ENCODE results near the gene CTBP2.
"Not testable (repeated sequence)": the region's sequence is repeated elsewhere in the genome, so short reads cannot be mapped to it uniquely, and the experiment has no call there.

The CTBP2 gene

DNA sequence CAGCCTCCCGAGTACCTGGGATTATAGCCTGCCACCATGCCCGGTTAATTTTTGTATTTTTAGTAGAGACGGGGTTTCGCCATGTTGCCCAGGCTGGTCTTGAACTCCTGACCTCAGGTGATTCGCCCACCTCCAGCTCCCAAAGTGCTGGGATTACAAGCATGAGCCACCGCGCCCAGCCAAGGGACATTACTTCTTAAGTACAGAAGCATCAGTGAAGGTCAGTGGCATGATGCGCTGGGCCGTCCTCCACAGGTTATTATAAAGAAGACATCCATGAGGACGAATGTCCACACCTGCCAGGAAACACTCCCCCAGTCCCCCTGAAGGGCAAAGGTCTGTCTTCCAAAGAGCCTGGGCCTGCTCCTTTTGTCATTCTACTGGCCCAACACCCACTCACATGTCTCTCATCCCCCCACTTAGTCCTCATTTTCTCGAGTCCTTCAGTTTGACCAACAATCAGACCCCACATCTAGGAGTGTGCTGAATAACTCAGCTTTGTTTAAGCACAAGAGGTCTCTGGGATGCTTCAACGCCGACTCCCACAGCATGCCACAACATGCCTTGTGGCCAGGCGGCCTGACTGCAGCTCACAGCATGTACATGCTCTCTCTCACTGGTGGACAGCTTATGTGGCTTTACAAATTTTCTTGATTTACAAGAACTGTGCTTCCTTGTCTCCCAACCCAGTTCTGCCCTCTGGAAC is 73.0 kb downstream of the CTBP2 start:
- no peak for DNase-seq (ENCODE audit: low read depth in 2 of 2)

DNA sequence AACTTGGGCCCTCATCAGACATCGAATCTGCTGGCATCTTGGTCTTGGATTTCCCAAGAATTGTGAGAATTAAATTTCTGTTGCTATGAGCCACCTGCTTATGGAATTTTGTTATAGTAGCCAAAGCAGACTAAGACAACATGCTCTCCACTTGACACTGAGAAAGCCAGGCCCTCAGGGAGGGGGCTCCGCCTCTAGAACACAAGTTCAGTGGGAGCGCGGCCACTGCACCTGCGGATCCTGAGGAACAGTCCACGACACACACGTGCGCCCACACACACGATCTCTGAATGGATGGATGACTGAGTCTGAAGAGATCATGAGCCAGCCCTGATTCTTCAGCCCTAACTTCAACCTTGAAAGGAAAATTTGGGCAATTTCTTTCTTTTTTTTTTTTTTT is 73.7 kb downstream of the CTBP2 start:
- no peak for DNase-seq (ENCODE audit: low read depth in 2 of 2)

DNA sequence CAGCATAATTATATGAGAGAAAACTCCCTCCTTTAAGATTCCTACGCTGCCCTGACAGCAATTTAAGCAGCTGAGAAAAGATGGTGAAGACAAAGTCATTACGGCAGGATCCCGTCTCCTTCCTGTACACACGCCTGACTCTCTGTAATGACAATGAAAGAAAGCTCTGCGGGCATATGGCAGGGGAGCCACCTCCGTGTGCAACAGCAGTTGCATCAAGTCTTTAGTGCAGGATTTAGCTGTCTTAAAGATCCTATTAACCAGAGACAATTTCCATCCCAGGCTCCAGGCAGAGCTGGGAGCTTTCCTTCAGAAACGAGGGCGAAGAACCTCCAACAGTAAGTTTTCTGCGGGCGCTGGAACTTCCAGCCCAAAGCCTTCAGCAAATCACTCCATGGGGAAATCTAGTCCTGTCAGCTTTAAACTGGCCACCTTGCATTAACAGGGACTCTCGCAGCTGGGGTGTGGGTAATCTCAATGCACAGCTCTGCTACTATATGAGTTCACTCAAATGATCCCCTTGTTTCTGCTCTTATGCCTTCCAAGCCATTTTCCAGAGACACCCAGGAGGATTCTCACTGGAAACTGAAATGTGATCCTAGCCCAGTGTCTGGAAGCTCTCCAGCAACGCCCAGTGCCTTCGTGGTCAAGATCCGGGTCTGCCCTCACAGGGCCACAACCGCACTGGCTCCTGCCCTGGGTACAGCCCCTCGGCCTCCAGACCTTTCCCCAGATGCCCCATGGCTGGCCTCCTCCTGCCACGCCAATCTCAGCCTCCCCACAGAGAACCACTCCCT is 74.9 kb downstream of the CTBP2 start:
- no peak for DNase-seq (ENCODE audit: low read depth in 2 of 2)

DNA sequence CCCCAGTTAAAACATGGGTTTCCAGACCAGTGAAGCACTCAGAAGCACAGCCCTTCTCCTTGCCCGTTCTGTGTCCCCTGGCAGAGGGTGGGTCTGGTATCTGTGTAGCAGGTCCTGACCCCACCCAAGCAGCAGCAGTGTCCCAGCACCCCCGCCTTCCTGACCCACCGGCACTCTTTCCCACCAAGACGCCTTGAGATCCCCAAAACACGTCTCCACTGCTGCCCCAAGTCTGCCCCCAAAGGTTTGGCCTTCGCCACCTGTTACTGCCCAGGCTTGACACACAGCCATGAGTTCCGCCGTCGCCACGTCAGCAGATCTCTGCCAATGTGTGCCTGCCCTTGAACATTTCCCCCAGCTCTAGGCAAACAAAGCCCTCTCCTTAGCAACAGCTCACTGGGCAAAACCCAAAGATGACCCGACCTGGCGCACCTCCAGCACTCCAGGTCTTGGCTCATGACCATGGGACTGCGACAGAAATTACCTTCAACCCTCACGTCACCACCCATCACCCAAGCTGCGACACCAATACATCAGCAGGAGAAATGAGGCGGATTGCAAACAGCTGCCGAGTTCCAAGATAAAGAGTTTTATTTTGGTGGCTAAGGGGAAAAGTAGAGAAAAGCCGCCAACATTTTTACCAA is 75.6 kb downstream of the CTBP2 start:
- no peak for DNase-seq (ENCODE audit: low read depth in 2 of 2)

DNA sequence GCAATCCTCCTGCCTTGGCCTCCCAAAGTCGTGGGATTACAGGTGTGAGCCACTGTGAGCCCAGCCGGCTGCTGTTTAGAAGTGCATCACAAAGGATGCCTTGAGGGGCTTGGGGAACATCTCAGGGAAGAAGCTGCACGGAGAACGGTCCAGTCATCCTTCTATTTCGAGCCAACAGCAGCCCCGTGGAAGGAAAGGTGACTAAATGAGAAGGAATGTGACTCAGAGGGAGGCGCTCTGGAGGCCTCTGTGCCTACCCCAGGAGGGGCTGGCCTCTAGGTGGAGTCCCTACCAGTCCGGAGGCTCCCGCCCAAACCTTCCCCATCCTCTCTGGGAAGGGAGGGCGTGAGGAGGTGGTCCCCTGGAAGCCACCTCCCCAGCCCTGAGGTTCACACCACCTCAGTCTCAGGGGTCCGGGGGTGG is 76.2 kb downstream of the CTBP2 start:
- DNase-seq (ENCODE audit: low read depth in 2 of 2) = no peak

DNA sequence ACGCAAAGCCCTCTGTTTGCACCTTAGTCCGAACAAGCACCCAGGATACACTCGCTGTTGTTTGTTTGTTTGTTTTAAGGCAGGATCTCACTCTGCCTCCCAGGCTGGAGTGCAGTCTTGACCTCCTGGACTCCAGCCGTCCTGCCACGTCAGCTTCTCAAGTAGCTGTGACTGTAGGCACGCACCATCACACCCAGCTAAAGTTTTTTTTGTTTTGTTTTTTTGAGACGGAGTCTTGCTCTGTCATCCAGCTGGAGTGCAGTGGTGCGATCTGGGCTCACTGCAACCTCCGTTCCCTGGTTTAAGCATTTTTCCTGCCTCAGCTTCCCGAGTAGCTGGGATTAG is 76.8 kb downstream of the CTBP2 start:
- no peak for DNase-seq (ENCODE audit: low read depth in 2 of 2)

DNA sequence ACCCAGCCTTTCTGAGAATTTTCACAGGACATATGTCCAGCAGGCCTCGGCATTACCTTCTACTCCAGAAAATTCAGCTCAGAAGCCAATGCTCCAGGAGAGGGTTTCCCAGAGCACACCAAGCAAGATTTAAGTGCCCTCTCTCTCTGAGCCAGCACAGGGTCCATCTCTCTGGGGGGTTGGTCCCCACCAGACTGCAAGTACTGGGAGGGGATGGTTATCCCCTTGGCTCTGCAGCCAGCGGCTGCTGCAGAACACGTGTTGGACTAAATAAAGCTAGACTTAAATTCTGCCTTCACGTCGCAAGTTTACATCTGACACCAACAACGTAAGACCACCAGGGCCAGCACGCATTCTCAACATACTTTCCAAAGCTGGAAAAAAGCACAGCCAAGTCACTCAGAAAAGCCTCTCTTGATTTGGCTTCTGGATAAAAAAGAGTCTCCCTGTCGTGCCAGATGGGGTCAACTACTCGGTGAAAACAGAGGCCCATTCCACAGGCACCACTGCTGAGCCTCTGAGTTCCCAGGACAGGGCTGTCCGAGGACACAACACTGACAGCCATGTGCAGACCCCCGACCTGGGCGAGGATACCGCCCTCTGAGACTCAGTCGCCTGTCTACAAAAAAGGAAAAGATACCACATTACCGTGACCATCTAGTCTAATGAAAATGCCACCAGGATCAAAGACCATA is 77.3 kb downstream of the CTBP2 start:
- DNase-seq (ENCODE audit: low read depth in 2 of 2) = no peak

DNA sequence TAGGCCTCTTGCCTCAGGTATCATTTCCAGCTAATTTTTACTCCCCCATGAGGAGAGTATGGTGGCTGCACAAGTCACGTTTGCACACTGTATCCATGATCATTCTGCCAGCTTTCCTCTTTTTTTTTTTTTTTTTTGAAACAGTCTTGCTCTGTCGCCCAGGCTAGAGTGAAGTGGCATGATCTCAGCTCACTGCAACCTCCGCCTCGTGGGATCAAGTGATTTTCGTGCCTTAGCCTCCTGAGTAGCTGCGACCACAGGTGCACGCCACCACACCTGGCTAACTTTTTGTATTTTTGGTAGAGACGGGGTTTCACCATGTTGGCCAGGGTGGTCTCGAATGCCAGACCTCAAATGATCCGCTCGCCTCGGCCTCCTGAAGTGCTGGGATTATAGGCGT is 77.9 kb downstream of the CTBP2 start:
- DNase-seq (ENCODE audit: low read depth in 2 of 2) = not testable (repeated sequence)

DNA sequence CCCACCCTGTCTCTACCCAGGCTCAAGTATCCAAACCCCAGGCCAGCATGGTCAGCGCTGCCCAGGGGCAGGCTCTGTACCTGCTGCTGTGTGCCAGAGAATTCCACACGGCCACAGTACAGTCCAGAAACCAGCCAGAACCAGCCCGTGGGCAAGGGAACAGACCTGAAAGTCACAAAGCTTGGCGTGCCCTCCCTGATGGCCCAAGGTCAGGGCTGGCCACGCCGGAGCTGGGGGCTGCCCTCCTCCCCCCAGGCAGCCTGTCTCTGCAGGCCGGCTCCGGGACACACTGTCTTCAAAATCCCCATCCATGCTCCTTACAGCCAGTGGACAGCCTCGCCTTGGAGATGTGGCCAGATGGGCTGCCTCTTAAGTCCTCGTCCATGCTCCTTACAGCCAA is 78.4 kb downstream of the CTBP2 start:
- DNase-seq (ENCODE audit: low read depth in 2 of 2) = no peak

DNA sequence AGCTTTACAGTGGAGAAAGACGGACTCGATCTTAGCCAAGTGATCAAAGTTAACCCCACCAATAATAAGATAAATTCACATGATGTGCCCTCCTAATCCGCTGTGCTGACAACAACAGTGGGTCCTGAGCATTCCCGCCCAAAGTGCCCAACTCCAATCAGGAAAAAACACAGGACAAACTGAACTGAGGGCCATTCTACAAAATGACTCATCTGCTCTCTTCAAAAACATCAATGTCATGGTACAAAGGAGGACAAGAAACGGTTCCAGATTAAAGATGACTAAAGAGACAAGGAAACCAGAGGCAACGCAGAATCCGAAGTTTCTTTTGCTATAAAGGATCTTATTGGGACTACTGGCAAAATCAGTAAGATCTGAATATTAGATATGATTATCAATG is 79.4 kb downstream of the CTBP2 start:
- DNase-seq (ENCODE audit: low read depth in 2 of 2) = no peak

DNA sequence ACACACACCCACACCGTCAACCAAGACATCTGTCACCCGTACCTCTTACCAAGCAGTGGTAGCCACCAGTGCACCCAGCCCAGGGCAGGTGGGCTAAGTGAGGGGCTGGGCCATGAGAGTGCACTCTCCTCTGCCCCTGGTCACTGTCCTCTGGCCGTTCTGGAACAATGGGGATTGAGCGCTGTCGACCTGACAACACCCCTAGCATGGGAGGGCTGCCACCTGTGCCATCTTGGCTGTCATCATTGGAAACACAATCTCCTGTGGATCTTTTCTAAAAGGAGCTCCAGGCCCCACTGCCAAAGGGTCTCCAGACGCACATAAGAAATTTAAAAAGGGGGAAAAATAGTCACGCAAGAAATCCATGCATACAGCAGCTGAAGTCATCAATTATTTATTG is 80.1 kb downstream of the CTBP2 start:
- DNase-seq (ENCODE audit: low read depth in 2 of 2) = no peak

DNA sequence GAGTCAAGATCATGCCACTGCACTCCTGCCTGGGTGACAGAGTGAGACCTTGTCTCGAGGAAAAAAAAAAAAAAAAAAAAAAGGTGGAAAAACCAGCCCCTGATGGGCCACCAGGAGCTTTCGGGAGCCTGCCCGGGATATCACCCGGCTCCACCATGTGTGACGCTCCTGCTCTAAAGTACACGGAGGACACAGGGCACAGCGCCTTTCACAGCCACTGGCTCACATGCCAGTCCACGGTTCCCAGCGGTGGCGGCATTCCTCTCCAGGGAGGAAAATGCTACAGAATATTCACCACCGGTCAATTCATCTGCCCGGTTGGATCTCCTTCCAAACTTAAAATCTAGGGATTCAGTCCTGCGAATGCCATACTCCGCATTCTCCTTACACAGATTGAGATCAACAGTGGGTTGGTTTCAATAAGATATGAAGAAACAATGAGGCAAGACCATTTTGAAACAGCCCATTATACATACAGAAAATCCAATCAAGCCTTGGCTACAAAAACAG is 81.2 kb downstream of the CTBP2 start:
- no peak for DNase-seq (ENCODE audit: low read depth in 2 of 2)

DNA sequence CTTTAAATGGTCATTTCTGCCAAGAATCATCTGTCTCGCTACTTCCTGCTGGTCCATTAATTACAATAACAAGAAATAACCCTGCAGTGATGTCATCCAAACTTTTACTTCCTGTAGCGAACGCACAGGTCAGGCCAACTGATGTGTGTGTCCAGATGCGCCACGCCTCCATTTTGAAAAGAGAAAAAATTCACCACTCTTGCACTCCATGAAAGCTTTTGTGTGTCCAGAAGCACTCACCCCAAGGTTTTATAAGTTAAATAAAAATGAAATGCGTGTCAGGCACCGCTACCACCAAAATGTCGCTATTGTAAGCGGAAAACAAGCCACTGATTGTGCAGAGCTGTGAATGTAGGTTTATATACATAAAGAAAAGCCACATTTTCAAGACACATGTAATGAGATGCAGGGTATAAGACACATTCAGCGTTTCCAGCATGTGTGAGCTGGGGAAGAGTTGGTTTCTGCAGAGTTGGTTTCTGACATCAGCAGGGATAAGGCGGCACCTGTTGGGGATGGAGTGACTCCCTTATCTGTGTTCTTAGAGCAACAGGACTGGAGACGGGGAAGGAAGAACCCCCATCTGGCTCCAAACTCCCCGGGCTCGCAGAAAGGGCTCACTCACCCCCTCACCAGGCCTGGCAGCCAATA is 83.3 kb downstream of the CTBP2 start:
- no peak for DNase-seq (ENCODE audit: low read depth in 2 of 2)

DNA sequence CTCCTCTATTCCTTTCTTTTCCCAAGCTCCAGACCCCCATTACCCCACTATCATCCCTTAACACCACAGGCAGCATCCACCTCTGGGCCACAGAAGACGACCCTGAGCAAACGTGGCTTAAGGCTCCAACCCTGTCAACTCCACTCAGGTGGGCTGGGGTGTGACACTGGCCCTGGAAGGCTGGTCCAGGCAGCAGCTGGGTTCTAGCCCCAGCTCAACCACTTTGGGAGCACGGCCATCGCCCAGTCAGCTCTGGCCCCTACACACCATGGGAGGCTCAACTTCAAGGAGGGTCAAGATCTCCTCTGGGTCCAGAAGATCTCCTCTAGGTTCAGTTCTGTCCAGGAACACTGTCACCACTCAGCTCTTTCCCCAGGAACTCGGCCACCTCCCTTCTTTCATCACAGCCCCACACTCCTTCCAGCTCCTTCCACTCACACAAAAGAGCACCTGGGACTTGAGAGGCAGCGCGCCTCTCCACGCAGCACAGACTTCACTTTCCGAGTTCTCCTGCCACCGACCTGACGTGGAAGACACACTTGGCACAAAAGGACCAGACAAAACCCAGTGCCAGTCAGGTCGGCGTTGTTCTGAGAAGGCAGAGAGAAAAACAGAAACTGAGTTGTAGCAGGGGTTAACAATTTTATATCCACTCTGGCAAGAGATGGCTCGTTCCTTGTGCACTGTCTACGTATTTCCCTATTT is 84.1 kb downstream of the CTBP2 start:
- DNase-seq (ENCODE audit: low read depth in 2 of 2) = no peak

DNA sequence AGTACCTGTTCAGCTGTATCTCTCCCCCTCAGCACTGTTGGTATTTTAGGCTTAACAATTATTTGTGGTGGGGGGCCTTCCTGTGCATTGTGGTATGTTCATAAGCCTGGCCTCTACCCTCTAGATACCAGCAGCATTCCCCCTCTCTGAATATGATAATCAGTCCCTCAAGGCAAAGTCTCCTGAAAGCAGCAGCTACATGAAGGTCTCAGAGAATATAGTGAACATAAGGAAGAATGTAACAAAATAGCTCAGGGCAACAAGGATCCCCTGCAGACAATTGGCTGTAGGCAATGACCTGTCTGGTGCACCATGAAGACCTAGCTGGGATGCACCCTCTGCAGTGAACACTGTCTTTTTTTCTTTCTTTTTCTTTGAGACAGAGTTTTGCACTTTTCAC is 86.4 kb downstream of the CTBP2 start:
- no peak for DNase-seq (ENCODE audit: low read depth in 2 of 2)

DNA sequence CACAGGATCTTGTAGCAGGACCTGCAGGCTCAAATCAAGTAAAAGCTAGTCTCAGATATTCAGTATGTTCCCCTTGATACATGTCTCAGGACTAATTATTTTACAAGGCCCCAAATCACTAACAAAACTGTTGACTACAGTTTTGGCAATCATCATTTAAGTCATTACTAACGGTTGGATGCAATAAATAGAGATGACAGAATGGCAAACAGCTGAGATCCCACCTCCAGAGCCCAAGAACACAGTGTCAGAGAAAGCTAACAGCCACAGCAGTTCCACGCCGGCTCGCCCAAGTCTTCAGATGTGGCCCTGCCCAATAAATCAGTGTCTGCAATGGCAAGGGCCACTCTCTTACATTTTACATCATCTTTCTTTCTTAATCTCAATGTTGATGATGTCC is 87.6 kb downstream of the CTBP2 start:
- no peak for DNase-seq (ENCODE audit: low read depth in 2 of 2)

DNA sequence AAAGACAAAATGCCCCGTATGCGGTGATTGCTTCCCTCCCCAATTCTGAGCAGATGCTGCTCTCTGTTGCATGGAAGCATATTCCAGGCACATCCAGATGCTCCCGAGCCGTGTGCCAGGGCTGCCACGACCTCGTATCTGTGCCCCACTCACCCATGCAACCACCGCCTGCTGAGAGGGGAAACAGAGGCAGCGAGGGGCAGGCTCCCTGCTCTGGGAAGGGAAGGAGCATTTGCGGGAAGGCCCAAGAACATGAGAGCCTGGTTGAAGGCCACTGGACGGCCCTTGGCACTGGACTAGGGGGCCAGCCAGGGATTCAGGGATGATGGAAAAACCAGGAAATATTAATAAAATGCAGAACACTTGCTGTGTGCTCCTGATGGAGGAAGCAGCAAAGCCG is 89.4 kb downstream of the CTBP2 start:
- no peak for DNase-seq (ENCODE audit: low read depth in 2 of 2)

DNA sequence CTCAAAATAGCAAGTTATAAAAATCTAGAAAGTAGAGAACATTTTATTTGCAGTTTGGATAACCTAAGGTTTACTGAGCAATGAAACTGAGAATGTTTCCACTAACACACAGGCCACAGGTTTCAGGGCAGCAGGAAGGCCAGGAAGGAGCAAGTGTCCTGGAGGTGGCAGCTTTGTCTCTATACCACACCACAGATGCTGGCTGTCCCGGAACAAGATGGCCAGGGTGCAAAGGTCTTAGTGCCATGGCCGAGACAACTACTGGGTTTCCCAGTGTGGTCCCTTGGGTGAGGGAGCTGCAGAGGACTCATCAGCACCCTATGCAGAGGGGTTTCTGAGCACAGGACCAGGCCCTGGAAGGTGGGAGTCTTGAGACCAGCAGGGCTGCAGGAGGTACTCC is 92.0 kb downstream of the CTBP2 start:
- DNase-seq (ENCODE audit: low read depth in 2 of 2) = no peak

DNA sequence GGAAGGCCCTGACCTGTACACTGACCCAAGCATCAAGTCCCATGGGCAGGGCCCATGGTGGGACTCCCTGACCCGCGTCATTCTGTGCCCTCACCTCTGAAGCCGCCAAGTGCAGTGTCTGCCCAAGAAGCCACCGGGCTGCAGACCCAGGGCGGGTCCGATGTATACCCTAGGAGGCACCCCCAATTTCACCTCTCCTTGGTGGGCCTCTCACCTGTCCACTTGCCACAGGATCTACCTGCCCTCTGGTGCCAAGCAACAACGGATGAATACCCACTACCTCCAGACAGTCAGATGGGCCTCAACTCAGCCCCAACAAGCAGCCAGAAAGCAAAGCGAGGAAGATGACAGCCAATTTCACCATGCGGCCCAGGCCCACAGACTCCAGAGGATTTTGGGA is 92.6 kb downstream of the CTBP2 start:
- no peak for DNase-seq (ENCODE audit: low read depth in 2 of 2)

DNA sequence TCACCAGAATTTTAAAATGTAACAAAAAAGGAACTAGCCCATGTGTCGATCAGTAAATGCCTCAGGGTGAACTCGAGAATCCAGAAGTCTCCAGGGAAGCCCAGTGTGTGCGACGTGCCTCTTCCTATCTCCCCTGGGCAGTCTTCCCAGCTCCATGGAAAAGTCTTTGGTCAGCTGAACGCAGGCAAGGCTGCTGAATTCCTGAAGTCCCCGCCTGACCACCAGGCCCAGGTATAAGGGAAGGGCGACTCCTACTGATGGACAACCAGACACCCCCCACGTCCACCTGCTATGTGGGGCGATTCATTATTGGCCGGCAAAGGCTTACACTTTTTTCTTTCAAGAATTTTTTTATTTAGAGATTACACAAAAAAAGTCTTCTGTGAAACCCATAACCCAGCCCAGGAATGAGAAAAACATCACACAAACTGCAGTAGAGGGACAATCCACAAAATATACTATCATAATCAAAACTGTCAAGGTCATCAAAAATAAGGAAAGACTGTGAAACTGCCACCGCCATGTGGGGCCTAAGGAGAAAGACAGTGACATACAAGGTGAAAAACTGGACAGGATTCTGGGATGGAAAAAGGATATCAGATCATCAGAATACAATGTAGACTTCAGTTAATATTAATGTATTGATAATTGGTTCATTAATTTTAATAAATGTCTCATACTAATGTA is 93.5 kb downstream of the CTBP2 start:
- no peak for DNase-seq (ENCODE audit: low read depth in 2 of 2)
